ENCODE measurements around the gene TSHZ3.

DNA sequence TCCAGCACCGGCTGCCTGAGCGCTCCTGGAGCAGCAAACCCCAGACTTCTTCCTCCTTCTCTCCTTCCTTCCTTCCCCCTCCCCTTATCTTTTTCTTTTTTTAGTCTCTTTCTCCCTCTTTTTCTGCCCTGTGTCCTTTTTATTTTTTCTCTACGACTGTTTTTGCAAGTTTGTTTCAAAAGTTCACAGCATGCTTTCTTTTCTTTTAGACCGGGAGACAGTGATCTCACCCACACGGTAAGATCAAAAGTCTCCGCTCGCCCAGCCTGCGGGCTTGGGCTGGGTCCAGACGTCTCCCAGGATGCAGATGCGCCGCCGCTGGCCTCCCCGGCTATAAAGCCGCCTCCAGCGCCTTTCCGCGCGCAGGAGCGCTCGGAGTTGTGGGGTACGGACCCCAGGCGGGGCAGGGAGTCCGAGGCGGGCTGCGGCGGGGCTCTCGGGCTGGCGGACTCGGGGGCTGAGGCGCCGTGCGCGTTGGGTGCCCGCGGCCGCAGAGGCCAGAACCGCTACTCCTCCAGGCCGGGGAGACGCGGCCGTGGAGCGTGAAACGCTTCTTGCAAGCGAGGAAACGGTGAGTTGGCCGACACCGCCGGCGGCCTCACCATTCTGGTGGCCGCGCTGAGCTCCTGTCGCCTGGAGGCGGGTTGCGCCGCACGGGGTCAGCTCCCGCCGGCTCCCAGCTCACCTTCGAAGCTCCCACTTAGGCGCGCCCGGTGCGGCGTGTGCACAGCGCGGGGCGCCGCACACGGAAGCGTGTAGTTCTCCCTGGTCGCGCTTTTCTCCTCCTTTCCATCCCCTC is 2.0 kb upstream of the TSHZ3 start:
- TF ChIP-seq, protein P1, sequence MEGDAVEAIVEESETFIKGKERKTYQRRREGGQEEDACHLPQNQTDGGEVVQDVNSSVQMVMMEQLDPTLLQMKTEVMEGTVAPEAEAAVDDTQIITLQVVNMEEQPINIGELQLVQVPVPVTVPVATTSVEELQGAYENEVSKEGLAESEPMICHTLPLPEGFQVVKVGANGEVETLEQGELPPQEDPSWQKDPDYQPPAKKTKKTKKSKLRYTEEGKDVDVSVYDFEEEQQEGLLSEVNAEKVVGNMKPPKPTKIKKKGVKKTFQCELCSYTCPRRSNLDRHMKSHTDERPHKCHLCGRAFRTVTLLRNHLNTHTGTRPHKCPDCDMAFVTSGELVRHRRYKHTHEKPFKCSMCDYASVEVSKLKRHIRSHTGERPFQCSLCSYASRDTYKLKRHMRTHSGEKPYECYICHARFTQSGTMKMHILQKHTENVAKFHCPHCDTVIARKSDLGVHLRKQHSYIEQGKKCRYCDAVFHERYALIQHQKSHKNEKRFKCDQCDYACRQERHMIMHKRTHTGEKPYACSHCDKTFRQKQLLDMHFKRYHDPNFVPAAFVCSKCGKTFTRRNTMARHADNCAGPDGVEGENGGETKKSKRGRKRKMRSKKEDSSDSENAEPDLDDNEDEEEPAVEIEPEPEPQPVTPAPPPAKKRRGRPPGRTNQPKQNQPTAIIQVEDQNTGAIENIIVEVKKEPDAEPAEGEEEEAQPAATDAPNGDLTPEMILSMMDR (IDR thresholded peaks at IDR 0.05) = no peak
- no peak for TF ChIP-seq POLR2A (IDR thresholded peaks at IDR 0.05)

Measured in esophagus squamous epithelium (tissue), 4 donors.